Mammary epithelial cell (primary cell): ENCODE results near the gene ABI3BP.

Experiments used
- CTCF ChIP-seq, 2 donors: IDR thresholded peaks in 1 of 2; conservative IDR thresholded peaks in 1 of 2; 2 replicates each; pipeline ENCODE4 v1.5.1; 2011 to 2012; ENCODE audit warnings: inconsistent platforms in 2 of 2, low read length in 2 of 2, mild to moderate bottlenecking in 2 of 2, control low read depth in 1 of 2, low read depth in 1 of 2; ENCODE audit not compliant: insufficient read depth in 1 of 2; ENCODE audit errors: extremely low read depth in 1 of 2
- EZH2 ChIP-seq: IDR thresholded peaks from 2 replicates; pipeline ENCODE4 v1.6.1; 2012; ENCODE audit warnings: low read length, inconsistent platforms, borderline replicate concordance

DNA sequence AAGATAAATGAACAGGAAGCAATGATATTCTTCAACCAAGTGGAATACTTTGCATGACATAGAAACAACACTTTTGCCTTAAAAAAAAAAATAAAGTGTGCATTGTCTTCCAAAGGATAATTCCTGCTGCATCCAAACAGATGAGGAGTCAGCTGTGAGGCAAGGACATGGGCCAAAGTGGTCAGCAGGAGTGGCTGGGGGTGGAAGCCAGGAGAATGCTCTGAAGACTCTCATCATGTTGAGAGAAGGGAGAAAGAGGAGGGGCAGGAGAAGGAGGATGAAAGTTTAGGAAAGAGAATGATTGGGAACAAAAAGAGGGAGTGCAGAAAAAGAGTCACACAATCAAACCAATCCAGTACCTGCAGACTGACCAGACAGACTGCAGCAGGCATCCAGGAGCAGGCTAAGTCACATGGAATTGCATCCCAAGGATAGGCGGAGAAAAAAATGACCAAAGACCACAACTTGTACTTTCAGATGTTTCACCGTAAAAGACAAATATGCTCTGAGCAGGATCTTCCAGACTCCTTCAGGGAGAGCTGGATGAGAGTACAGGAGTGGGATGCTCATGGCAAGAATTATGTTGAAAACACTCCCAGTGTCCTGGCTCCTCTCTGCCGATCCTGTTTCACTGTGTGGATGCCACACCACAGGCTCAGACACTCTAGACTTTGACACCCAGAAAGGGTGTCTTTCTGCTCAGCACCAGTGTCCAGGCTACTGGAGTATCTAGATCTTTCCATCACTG lies 11.9 kb downstream of the ABI3BP start:
- no peak for TF ChIP-seq CTCF (conservative IDR thresholded peaks at IDR 0.05 in 1 of 2, IDR thresholded peaks at IDR 0.05 in 1 of 2; ENCODE audit: extremely low read depth in 1 of 2, insufficient read depth in 1 of 2, low read depth in 1 of 2, low read length in 2 of 2)
- no peak for TF ChIP-seq EZH2
